Caco-2 (cell line): ENCODE data around the gene FNDC3B. TPM values are rescaled to one million over a fixed set of nuclear protein-coding genes. Genes with fewer than 3 reads are reported as not detected.

Source experiments
- BruUV-seq: library from RNA; stranded (reverse); fragments of 400-500 nt; replicated peaks from 2 replicates; lab custom pipeline; 2021; lab: Mats Ljungman, UMichigan
- CTCF ChIA-PET: fragments of 300-600 bp; sonication (Branson Sonifier 250); formaldehyde crosslinking; loops from one replicate; lab custom pipeline; 2022; ENCODE audit warnings: antibody characterized with exemption; lab: Charles Lee
- POLR2A ChIA-PET: fragments of 300-600 bp; sonication (Branson Sonifier 250); formaldehyde crosslinking; loops from one replicate; lab custom pipeline; 2022; ENCODE audit warnings: antibody characterized with exemption; lab: Charles Lee
- DNase-seq, 2 experiments: peaks; one replicate each; pipeline versions ENCODE4 v3.0.0 to v3.0.0-alpha.2; 2020 to 2022
- H3K27me3 ChIP-seq: replicated peaks from 2 replicates; pipeline ENCODE4 v1.6.0; 2011; ENCODE audit warnings: low read length; ENCODE audit not compliant: control insufficient read depth, insufficient read depth
- H3K36me3 ChIP-seq: 2 replicates; pipeline ENCODE4 v1.5.1; 2011; ENCODE audit warnings: low read length; ENCODE audit not compliant: control insufficient read depth, insufficient read depth
- H3K4me1 ChIP-seq: fragments of 250-450 bp; sonication (Bioruptor Pico); 2 replicates; pipeline ENCODE4 v1.5.1; 2020; ENCODE audit warnings: mild to moderate bottlenecking
- H3K4me3 ChIP-seq: 2 replicates; pipeline ENCODE4 v1.5.1; 2011; ENCODE audit warnings: low read depth, mild to moderate bottlenecking, control low read depth, low read length
- H3K9me3 ChIP-seq: fragments of 250-450 bp; sonication (Bioruptor Pico); 2 replicates; pipeline ENCODE4 v1.5.1; 2020; ENCODE audit warnings: mild to moderate bottlenecking, moderate library complexity
- H3K27ac Mint-ChIP-seq: one replicate; pipeline ENCODE4 v1.8.0; 2022; ENCODE audit warnings: mixed read lengths; ENCODE audit not compliant: unreplicated experiment
- H3K27me3 Mint-ChIP-seq: one replicate; pipeline ENCODE4 v1.8.0; 2022; ENCODE audit warnings: mixed read lengths; ENCODE audit not compliant: insufficient read depth, unreplicated experiment
- H3K36me3 Mint-ChIP-seq: one replicate; pipeline ENCODE4 v1.8.0; 2022; ENCODE audit warnings: mild to moderate bottlenecking, mixed read lengths; ENCODE audit not compliant: insufficient read depth, unreplicated experiment
- H3K4me1 Mint-ChIP-seq: one replicate; pipeline ENCODE4 v1.8.0; 2022; ENCODE audit warnings: low read depth, mixed read lengths; ENCODE audit not compliant: unreplicated experiment
- H3K4me3 Mint-ChIP-seq: one replicate; pipeline ENCODE4 v1.8.0; 2022; ENCODE audit warnings: mild to moderate bottlenecking, moderate library complexity, mixed read lengths; ENCODE audit not compliant: unreplicated experiment
- H3K9me3 Mint-ChIP-seq: one replicate; pipeline ENCODE4 v1.8.0; 2022; ENCODE audit warnings: mixed read lengths; ENCODE audit not compliant: unreplicated experiment
- intact Hi-C: fragments of 100-400 bp; cut with micrococcal nuclease; formaldehyde crosslinking; loops from one replicate; pipeline ENCODE4 v1.10.0; 2022; ENCODE audit not compliant: unreplicated experiment
- total RNA-seq: library from RNA; stranded (reverse); gene quantifications from 2 replicates; pipeline ENCODE4 v1.2.3, GENCODE V29; 2022
- TF ChIP-seq, protein P1 (sequence below), 2 experiments: fragments of 200-600 bp in 1 of 2; IDR thresholded peaks; 1 replicate in 1 of 2; 2 replicates in 1 of 2; pipeline versions ENCODE4 v1.5.1 to v1.8.0; 2011 to 2022; ENCODE audit warnings: antibody characterized with exemption in 1 of 2, control low read depth in 1 of 2, inconsistent platforms in 1 of 2, low read depth in 1 of 2, low read length in 1 of 2, mild to moderate bottlenecking in 1 of 2, moderate library complexity in 1 of 2; ENCODE audit not compliant: insufficient read depth in 1 of 2, severe bottlenecking in 1 of 2, unreplicated experiment in 1 of 2

Gene FNDC3B
- total RNA-seq, 1 experiment from 2014 or later, result 59.8 TPM

DNA sequence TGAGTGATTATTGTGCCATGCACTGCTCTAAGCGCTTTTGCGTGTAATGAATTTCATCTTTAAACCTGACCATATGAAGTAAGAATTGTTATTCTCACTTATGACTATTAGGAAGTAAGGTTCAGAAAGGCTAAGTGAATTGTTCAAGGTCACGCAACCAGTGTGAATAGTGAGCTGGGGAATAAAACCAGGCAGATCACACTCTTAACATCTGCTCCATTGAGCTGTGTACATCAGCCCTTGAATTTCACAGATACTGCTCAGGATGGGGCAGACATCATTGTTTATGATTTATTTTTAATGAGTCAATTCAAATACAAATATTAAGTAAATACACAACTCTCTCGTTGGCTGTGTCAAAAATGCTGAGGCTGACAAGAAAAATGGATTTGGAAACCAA is 184.5 kb downstream of the FNDC3B start:
- Histone ChIP-seq H3K36me3 (no peaks in the 10 kb centered on the region), H3K27me3 (no peaks in the 10 kb centered on the region), H3K4me1 (peaks cover 6% of the 10 kb centered on the region; the same call in 1 of the 2 replicates), H3K9me3 (no peaks in the 10 kb centered on the region), H3K4me3 (no peak overlapping the region)
- no peak overlapping the region for H3K27ac Mint-ChIP-seq
- H3K4me1 Mint-ChIP-seq, result peaks cover 8% of the 10 kb centered on the region
- TF ChIP-seq, protein P1, sequence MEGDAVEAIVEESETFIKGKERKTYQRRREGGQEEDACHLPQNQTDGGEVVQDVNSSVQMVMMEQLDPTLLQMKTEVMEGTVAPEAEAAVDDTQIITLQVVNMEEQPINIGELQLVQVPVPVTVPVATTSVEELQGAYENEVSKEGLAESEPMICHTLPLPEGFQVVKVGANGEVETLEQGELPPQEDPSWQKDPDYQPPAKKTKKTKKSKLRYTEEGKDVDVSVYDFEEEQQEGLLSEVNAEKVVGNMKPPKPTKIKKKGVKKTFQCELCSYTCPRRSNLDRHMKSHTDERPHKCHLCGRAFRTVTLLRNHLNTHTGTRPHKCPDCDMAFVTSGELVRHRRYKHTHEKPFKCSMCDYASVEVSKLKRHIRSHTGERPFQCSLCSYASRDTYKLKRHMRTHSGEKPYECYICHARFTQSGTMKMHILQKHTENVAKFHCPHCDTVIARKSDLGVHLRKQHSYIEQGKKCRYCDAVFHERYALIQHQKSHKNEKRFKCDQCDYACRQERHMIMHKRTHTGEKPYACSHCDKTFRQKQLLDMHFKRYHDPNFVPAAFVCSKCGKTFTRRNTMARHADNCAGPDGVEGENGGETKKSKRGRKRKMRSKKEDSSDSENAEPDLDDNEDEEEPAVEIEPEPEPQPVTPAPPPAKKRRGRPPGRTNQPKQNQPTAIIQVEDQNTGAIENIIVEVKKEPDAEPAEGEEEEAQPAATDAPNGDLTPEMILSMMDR (IDR thresholded peaks at IDR 0.05; ENCODE audit: insufficient read depth in 1 of 2, low read depth in 1 of 2, low read length in 1 of 2, severe bottlenecking in 1 of 2, unreplicated experiment in 1 of 2), result no peak
- POLR2A ChIA-PET, result no interaction called here
- no peaks in the 10 kb centered on the region for H3K27me3 Mint-ChIP-seq
- H3K9me3 Mint-ChIP-seq, result no peaks in the 10 kb centered on the region
- H3K36me3 Mint-ChIP-seq, result peaks cover 19% of the 10 kb centered on the region
- BruUV-seq, result no TSS peak
- intact Hi-C loops, result no loop called here
- no peak overlapping the region for H3K4me3 Mint-ChIP-seq
- DNase-seq, result no peak
- CTCF ChIA-PET, result no interaction called here

- intact Hi-C loops, result no loop called here
- Histone ChIP-seq H3K9me3 (no peaks in the 10 kb centered on the region), H3K4me1 (peaks cover 6% of the 10 kb centered on the region; the same call in 1 of the 2 replicates), H3K4me3 (no peak overlapping the region), H3K36me3 (no peaks in the 10 kb centered on the region), H3K27me3 (no peaks in the 10 kb centered on the region)
- H3K36me3 Mint-ChIP-seq, result peaks cover 21% of the 10 kb centered on the region
- H3K27ac Mint-ChIP-seq, result no peak overlapping the region
- H3K4me3 Mint-ChIP-seq, result no peak overlapping the region
- H3K9me3 Mint-ChIP-seq, result no peaks in the 10 kb centered on the region
- ChIA-PET POLR2A (no interaction called here), CTCF (no interaction called here)
- BruUV-seq, result no TSS peak
- DNase-seq, result no peak
- TF ChIP-seq, protein P1 (IDR thresholded peaks at IDR 0.05; ENCODE audit: insufficient read depth in 1 of 2, low read depth in 1 of 2, low read length in 1 of 2, severe bottlenecking in 1 of 2, unreplicated experiment in 1 of 2), result no peak
- peaks cover 7% of the 10 kb centered on the region for H3K4me1 Mint-ChIP-seq
- H3K27me3 Mint-ChIP-seq, result no peaks in the 10 kb centered on the region
These were observed 185.3 kb downstream of the FNDC3B start for GRCh38 chr3:172224560-172225214.

DNA sequence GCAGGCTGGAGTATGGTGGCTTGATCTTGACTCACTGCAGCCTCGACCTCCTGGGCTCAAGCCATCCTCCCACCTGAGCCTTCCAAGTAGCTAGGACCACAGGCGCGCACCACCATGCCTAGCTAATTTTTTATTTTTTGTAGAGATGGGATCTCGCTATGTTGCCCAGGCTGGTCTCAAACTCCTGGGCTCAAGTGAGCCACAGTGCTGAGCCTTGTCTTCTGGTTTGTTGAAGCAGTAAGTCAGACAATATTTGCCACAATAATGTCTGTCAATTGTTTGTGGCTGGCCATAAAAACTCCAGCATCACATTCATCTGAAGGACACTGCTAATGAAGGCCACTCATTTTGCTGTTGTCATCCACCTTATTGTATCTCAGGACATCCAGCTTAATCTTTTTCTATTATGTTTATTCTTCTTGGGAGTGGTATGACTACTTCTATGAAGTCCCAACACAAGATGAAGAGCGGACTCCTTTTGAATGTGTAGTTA is 185.9 kb downstream of the FNDC3B start:
- Mint-ChIP-seq H3K4me1 (peaks cover 7% of the 10 kb centered on the region), H3K36me3 (peaks cover 21% of the 10 kb centered on the region), H3K27ac (no peak overlapping the region), H3K9me3 (no peaks in the 10 kb centered on the region), H3K27me3 (no peaks in the 10 kb centered on the region), H3K4me3 (no peak overlapping the region)
- TF ChIP-seq, protein P1 (IDR thresholded peaks at IDR 0.05; ENCODE audit: insufficient read depth in 1 of 2, low read depth in 1 of 2, low read length in 1 of 2, severe bottlenecking in 1 of 2, unreplicated experiment in 1 of 2), result no peak
- no TSS peak for BruUV-seq
- POLR2A ChIA-PET, result no interaction called here
- H3K4me1 ChIP-seq, result peaks cover 6% of the 10 kb centered on the region; the same call in 1 of the 2 replicates
- no peaks in the 10 kb centered on the region for H3K9me3 ChIP-seq
- CTCF ChIA-PET, result no interaction called here
- no peaks in the 10 kb centered on the region for H3K36me3 ChIP-seq
- intact Hi-C loops, result no loop called here
- DNase-seq, result no peak
- no peaks in the 10 kb centered on the region for H3K27me3 ChIP-seq
- no peak overlapping the region for H3K4me3 ChIP-seq
